NCI-H345 (cell line): ENCODE data around the gene MYO18B.
A peak's percentile ranks its signal among the peaks of the same experiment; 100 is the strongest.
"Not testable (repeated sequence)": the region's sequence is repeated elsewhere in the genome, so short reads cannot be mapped to it uniquely, and the experiment has no call there.

Experiments
- DNase-seq: peaks from one replicate; lab custom pipeline; 2025; lab: John Stamatoyannopoulos, UW

The MYO18B gene

DNA sequence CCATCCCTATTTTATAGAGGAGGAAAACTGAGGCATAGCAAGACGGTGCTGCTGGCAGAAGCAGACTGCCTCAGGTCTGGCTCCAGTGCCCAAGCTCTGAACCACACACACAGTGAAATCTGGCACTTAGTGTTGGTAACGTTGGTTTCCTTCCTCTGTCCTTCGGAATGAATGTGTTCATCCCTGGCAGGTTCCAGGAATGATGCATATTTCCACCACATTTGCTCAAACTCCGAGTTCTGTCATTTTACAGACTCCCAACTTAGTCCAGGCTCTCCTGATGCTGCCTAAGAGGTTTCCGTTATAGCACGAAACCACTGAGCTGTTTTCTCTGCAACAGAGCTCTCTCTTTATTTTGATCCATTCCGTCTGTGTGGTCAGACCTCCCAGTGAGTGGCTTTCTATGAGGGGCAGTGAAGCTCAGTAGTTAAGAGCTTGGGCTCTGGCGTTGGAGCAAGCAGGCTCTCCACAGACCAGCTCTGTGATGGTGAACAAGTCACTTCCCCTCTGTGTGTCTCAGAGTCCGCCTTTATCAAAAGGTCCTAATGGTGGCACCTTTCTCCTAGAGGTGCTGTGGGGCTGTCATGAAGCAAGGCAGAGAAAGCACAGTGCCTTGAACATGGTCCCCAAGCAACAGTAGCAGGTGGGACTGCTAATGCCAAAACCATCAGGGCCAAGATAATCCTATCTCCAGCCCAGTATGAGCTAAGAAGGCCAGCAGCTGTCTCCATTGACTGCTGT lies 200.3 kb downstream of the MYO18B start:
- DNase-seq, result peak; percentile 41

DNA sequence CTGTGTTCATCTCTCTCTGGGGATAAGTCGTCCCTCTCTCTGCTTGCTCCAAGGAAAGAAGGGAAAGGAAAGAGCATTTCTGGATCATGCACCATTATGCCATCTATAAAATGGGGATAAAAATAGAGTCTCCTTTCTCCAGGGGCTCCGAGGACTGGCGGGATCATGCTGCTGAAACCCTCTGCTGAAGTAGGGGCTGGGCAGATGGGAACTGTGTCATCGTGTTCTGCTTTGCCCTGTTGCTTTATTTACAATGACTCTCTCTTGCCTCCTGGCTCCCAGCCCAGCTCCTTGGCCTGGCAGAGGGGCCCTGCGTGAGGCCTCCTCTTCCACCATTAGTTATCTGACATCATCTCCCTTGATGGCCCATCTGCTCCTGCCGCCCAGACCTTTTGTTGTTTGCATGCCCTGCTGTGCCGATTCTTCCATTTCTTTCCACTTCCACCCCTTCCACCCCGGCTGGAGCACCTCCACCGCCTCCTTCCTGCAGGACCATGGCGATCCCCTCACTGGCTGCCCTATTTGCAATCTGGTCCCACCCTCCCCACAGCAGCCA lies 200.9 kb downstream of the MYO18B start:
- DNase-seq, result peak; percentile 96

GRCh38 chr22:25950111-25950510 lies 208.1 kb downstream of the MYO18B start:
- no peak for DNase-seq

DNA sequence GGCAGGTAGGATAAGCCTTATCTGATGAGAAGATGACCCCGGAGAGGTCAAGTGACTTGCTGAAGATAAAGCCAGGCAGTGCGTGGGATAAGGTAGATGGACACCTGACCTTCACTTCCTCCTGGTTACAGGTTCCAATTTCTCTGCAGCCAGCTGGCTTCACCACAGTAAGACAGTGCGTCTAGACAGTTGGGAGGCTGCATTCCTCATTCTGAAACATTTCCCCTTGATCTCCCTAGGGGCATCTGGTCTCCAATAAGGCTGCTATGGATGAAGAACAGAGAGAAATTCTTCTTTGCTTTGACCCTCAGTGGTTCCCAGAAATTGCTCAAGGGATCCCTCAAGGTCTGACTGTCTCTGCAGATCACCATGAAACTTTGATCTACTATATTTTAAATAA lies 211.3 kb downstream of the MYO18B start:
- DNase-seq, result no peak

GRCh38 chr22:25953919-25954318 lies 211.9 kb downstream of the MYO18B start:
- peak; percentile 31 for DNase-seq

GRCh38 chr22:25955323-25955722 lies 213.3 kb downstream of the MYO18B start:
- no peak for DNase-seq

GRCh38 chr22:25956801-25957200 lies 214.8 kb downstream of the MYO18B start:
- DNase-seq, result no peak

DNA sequence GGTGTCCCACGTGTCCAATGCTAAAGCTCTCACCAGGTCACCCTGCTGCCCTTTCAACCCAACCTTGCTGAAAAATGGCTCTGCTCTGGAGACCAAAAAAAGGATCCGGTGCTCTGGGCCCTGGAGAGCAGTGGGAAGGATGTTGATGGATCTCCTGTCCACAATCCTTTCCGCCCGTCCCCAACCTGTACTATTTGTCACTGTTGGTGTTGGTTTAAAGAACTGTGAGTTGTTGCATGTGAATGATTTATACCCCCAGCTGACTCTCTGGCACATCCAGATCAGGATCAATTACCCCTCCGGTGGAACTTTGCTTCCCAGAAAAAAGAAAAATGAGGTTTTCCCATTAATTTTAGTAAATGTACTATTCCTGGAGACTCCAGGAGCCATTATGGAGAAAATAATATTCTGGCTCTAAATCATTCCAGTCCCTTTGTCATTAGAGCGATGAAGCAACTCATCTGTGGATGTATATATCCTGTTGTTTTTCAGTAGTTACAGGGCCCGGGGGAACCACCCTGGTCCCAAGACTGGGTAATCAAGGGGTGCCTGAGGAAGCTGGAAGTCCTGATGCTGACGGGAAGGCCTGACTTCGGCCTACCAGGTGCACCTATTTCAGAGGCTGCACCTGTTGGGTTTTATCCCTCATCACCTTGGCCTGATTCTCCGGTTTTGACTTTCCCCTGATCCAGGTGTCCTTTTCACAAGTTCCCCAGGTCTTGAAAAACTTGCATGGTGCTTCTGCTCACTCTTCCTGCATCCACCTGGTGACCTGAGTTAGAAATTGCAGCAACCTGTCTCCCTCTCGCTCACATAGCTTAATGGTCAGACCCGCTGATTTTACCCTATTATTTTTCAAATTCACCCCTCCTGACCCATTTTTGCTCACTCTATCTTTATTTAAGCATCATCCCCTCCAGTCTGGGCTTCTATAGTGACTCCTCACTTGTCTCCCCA lies 218.1 kb downstream of the MYO18B start:
- DNase-seq, result no peak

DNA sequence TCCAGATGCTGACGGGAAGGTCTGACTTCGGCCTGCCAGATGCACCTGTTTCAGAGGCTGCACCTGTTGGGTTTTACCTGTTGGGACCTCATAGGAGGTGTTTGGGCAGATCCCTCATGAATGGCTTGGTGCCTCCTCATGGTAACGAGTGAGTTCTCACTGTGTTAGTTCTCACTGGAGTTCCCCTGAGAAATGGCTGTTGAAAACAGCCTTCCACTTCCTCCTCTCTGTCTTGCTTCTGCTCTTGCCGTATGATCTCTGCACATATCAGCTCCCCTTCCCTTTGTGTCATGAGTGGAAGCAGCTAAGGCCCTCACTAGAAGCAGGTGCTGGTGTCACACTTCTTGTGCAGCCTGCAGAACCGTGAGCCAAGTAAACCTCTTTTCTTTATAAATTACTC lies 219.7 kb downstream of the MYO18B start:
- no peak for DNase-seq

DNA sequence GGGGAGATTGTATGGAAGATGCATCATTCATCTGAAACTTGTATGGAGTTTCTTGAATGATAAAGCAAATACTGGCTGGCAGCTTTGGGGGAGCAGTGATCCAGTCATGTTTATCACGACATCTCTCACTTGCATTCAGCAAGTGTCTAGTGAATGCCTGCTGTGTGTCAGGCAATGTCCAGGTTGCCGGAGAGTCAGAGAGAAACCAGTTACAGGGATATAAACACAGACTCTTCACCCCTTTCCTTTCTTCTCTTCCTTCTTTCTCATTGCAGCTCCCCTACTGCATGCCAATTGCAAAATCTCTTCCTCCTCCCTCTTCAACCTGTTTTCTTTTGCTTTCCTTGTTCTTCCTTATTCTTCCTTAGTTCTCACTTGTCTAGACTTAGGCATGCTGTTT lies 220.7 kb downstream of the MYO18B start:
- no peak for DNase-seq

GRCh38 chr22:25964961-25965730 lies 223.2 kb downstream of the MYO18B start:
- no peak for DNase-seq

DNA sequence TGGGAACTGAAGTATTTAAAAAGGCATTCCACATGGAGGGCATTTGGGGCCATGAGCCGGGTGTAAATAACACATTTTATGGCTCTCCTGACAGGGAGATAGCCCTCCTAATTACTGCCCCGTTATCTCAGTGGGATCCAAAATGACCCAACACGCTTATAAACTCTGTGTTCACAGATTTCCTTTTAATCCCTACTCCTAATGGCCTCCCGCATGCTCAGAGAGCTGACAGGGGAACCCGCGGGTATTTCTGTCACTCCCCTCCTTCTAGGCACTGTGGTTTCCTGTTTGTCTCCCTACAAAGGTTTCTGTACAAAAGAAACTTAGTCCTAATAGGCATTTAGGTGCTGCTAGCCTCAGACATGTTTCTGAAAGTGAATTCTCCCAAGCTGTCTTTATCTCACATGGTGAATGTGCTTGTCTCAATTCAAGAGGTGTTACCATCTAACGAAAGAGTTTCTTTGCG lies 224.5 kb downstream of the MYO18B start:
- DNase-seq, result no peak

GRCh38 chr22:25969286-25969685 lies 227.3 kb downstream of the MYO18B start:
- no peak for DNase-seq

DNA sequence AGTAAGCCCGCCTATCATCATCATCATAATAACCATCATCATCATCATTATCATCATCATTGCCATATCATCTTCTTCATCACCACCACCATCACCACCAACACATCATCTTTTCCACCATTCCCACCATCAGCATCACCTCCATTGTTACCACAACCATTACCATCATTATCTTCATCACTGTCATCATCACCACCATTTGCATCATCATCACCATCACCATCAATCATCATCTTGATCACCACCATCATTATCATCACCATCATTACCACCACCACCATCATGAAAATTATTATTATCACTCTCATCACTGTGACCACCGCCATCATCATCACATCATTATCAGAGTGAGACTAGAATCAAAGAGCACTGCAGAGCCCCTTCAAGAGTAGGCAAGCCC lies 227.9 kb downstream of the MYO18B start:
- no peak for DNase-seq

DNA sequence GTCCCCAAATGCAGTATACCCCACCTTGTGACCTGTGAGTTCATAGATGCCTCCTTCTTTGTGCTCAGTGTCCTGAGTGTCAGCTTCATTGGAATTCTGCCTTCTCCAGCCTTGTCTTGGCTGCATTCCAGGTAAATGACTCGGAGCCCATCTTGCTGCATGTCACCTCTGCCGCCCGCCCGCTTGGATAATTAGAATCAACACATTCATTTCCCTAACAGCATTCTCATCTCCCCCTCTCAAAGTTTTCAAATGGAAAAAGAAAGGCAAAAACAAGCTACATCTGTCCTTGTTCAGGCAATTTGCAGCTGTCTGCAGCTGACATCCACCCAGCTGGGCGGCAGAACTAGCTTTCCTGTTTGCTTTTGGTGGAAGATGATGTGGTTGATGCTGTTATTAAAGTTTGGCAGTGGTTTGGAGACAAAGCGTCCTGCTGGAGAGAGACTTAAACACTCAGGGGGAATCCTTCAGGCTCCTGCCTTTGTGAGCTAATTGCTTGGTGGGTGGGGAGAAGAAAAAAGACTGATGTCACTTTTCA lies 228.5 kb downstream of the MYO18B start:
- peak; percentile 90 for DNase-seq

GRCh38 chr22:25970999-25971811 lies 229.2 kb downstream of the MYO18B start:
- DNase-seq, result peak; percentile 58

DNA sequence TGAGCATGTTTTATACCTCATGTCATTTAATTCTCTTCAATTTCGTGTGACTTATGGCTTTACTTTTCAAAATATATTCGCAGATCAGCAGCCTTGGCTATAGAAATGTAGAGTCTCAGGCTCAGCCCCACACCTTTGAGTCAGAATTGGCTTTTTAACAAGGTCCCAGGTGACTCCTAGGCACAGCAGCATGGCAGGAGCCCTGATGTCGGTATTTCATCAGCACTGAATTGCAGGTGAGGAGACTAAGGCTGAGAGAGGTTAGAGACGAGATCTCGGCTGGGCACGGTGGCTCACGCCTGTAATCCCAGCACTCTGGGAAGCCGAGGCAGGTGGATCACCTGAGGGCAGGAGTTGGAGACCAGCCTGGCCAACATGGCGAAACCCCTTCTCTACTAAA lies 230.4 kb downstream of the MYO18B start:
- DNase-seq, result no peak

- no peak for DNase-seq
Measured at GRCh38 chr22:25976356-25976755, 234.4 kb downstream of the MYO18B start.

DNA sequence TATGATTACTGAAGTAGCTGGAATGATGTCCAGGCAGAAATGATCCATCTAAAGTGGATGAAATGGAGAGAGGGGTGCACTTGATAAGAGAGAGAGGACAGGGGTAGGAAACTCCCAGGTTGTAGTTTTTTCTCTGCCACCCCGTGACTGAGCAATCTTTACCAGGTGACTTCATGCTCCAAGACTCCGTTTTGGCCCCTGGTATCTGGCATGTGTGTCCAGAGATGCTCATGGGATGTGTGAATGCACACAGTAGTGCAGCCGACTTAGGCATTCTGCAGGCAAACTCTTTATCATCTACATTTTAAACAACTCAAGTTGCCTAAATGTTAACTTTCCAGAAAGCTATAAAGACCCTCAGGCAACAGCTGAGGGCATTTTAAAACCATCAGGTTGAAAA lies 238.0 kb downstream of the MYO18B start:
- DNase-seq, result no peak

GRCh38 chr22:25984911-25985310 lies 242.9 kb downstream of the MYO18B start:
- DNase-seq, result not testable (repeated sequence)

DNA sequence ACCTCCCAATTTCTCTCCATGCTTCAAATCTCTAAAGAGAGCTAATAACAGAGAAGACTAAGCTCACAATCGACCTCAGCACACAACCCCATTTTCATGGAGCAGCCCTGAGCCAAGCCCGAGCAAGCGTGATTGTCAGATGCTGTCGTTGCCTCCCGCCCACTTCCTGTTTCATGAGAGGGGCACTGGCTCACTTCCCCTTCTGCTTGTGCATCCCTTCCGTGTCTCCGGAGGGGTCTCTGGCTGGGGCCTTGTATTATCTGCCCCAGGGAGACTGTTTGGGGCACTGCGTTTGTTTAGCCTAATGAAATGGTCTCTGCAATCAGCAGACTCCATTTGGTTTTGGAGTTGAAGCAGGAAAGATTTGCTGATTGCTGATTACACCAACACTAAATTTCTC lies 246.0 kb downstream of the MYO18B start:
- no peak for DNase-seq
